Gastroesophageal sphincter (tissue), 3 donors: Measurements from ENCODE around the gene SLC22A5.

Source experiments
- EP300 ChIP-seq: sonication (generic); formaldehyde crosslinking; IDR thresholded peaks from one replicate; pipeline ENCODE4 v1.6.1; 2017; ENCODE audit warnings: antibody characterized with exemption, mild to moderate bottlenecking
- TF ChIP-seq, protein P1 (sequence below), 4 experiments: fragments of 200-600 bp in 2 of 4; fragments of 450-650 bp in 2 of 4; sonication (generic) in 1 of 4; IDR thresholded peaks; one replicate each; pipeline ENCODE4 v1.5.1; 2017 to 2019; ENCODE audit warnings: antibody characterized with exemption in 4 of 4, mild to moderate bottlenecking in 2 of 4, moderate library complexity in 2 of 4

DNA sequence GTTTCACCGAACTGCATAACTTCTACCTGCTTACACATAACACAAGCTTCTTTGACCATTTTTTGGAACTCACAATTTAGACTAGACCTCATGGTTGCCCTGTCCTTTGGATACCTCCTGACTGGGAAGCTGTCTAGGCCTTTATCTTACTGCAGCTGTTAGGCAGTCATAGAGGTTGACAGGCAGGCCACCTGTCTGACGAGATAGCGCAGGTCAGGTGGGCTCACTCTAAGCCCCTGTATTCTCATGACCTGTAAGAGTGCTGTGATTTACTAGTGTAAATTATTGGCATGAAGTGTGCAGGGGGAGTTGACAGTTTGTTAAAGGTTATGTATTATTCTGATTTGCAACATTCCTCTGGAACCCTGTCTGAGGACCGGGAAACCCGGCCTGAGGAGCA is 46.3 kb upstream of the SLC22A5 start:
- TF ChIP-seq, protein P1, sequence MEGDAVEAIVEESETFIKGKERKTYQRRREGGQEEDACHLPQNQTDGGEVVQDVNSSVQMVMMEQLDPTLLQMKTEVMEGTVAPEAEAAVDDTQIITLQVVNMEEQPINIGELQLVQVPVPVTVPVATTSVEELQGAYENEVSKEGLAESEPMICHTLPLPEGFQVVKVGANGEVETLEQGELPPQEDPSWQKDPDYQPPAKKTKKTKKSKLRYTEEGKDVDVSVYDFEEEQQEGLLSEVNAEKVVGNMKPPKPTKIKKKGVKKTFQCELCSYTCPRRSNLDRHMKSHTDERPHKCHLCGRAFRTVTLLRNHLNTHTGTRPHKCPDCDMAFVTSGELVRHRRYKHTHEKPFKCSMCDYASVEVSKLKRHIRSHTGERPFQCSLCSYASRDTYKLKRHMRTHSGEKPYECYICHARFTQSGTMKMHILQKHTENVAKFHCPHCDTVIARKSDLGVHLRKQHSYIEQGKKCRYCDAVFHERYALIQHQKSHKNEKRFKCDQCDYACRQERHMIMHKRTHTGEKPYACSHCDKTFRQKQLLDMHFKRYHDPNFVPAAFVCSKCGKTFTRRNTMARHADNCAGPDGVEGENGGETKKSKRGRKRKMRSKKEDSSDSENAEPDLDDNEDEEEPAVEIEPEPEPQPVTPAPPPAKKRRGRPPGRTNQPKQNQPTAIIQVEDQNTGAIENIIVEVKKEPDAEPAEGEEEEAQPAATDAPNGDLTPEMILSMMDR (IDR thresholded peaks at IDR 0.05): no peak
- TF ChIP-seq EP300: no peak
